A673 (cell line): ENCODE data around the gene NES.

Experiments used
- CTCF ChIP-seq: fragments of 300-800, 200-600 bp; sonication (generic); conservative IDR thresholded peaks from 2 replicates; pipeline ENCODE4 v1.5.1; 2017; ENCODE audit warnings: low read depth, mild to moderate bottlenecking, antibody characterized with exemption, low read length, moderate library complexity, mixed read lengths
- EZH2 ChIP-seq: fragments of 200-600 bp; sonication (generic); IDR thresholded peaks from 2 replicates; pipeline ENCODE4 v1.6.1; 2017; ENCODE audit warnings: borderline replicate concordance, low read depth, mild to moderate bottlenecking, mixed read lengths, antibody characterized with exemption, low read length; ENCODE audit not compliant: poor library complexity, severe bottlenecking

GRCh38 chr1:156664046-156664766 is 13.0 kb downstream of the NES start:
- TF ChIP-seq CTCF (no peak), EZH2 (no peak)
